K562 (cell line): Measurements from ENCODE around the gene EIF1. TPM values are rescaled to one million over a fixed set of nuclear protein-coding genes. Genes with fewer than 3 reads are reported as not detected.
A peak's percentile ranks its signal among the peaks of the same experiment; 100 is the strongest.

Experiments
- ELF1 ChIP-seq: fragments of 200-800 bp; sonication (Bioruptor generic); IDR thresholded peaks from 2 replicates; pipeline ENCODE4 v1.6.1; 2016; ENCODE audit warnings: missing genetic modification characterization, missing compliant biosample characterization
- GABPB2 ChIP-seq: fragments of 250-450 bp; sonication (Bioruptor Pico); conservative IDR thresholded peaks from 2 replicates; pipeline ENCODE4 v1.5.1; 2021; ENCODE audit warnings: mild to moderate bottlenecking
- HNRNPL ChIP-seq: fragments of 200-400 bp; formaldehyde crosslinking; IDR thresholded peaks from 2 replicates; pipeline ENCODE4 v1.6.1; 2017; ENCODE audit warnings: low read depth, mild to moderate bottlenecking, low read length
- ILF3 ChIP-seq: fragments of 450-650 bp; IDR thresholded peaks from 2 replicates; pipeline ENCODE4 v1.6.1; 2018; ENCODE audit warnings: antibody characterized with exemption, mild to moderate bottlenecking, moderate library complexity, borderline replicate concordance
- JUNB ChIP-seq: fragments of 450-650 bp; formaldehyde crosslinking; conservative IDR thresholded peaks from 2 replicates; pipeline ENCODE4 v1.4.0; 2020; ENCODE audit warnings: mild to moderate bottlenecking
- KLF6 ChIP-seq: fragments of 250-450 bp; sonication (Bioruptor Pico); IDR thresholded peaks from 2 replicates; pipeline ENCODE4 v1.4.0; 2020; ENCODE audit warnings: mild to moderate bottlenecking, moderate library complexity, borderline replicate concordance
- MLLT1 ChIP-seq, 2 experiments: fragments of 450-650 bp; IDR thresholded peaks; 2 replicates each; pipeline ENCODE4 v1.6.1; 2016
- SRF ChIP-seq, 2 experiments: fragments of 250-450, 450-650 bp in 1 of 2; sonication (Bioruptor Pico) in 1 of 2; sonication (generic) in 1 of 2; formaldehyde crosslinking; IDR thresholded peaks; 2 replicates each; pipeline versions ENCODE4 v1.5.0 to v1.5.1; 2020 to 2022; ENCODE audit warnings: mild to moderate bottlenecking in 1 of 2, missing genetic modification reagents in 1 of 2
- SRSF7 ChIP-seq: fragments of 200-400 bp; formaldehyde crosslinking; optimal IDR thresholded peaks from 2 replicates; pipeline ENCODE3; 2017; ENCODE audit warnings: mild to moderate bottlenecking, low read depth, low read length
- TFAP4 ChIP-seq: sonication (generic); formaldehyde crosslinking; IDR thresholded peaks from 2 replicates; pipeline ENCODE4 v1.8.0; 2022; ENCODE audit warnings: missing genetic modification reagents, mild to moderate bottlenecking, moderate library complexity, borderline replicate concordance
- THRAP3 ChIP-seq: fragments of 450-650 bp; IDR thresholded peaks from 2 replicates; pipeline ENCODE4 v1.6.1; 2016; ENCODE audit warnings: mild to moderate bottlenecking, inconsistent platforms, borderline replicate concordance
- ZFP91 ChIP-seq: sonication (generic); formaldehyde crosslinking; IDR thresholded peaks from 2 replicates; pipeline ENCODE4 v1.8.0; 2022; ENCODE audit warnings: mild to moderate bottlenecking, missing genetic modification reagents
- ZKSCAN3 ChIP-seq: fragments of 250-450 bp; sonication (Bioruptor Pico); IDR thresholded peaks from 2 replicates; pipeline ENCODE4 v1.4.0; 2020
- ZNF280B ChIP-seq: fragments of 250-450 bp; sonication (Bioruptor Pico); IDR thresholded peaks from 2 replicates; pipeline ENCODE4 v1.5.1; 2021; ENCODE audit warnings: mild to moderate bottlenecking
- polyA plus RNA-seq, 8 experiments: library from polyadenylated mRNA; depleted of rRNA in 4 of 8; stranded (reverse) in 5 of 8; unstranded in 3 of 8; fragments of >200 nt; fragmentation: Nextera tagmentation in 2 of 8; fragmentation: Illumina TruSeq in 1 of 8; extraction: Ambion mirVana in 2 of 8; extraction: Trizol in 1 of 8; gene quantifications; 2 replicates each; pipeline versions ENCODE4 v1.2.1 to v1.2.3, GENCODE V29; 2011 to 2014; ENCODE audit warnings: inconsistent platforms in 1 of 8, missing spikeins in 1 of 8
- total RNA-seq, 7 experiments: library from RNA; depleted of rRNA in 6 of 7; stranded (reverse); fragments of >200 nt in 6 of 7; fragmentation: Illumina TruSeq in 2 of 7; extraction: Trizol in 2 of 7; gene quantifications; 2 replicates each; pipeline versions ENCODE4 v1.2.1 to v1.2.3, GENCODE V29; 2011 to 2021; ENCODE audit warnings: low replicate concordance in 1 of 7

The EIF1 gene
- total and polyA plus RNA-seq, 9 of the 15 experiments (the other 6 are each of a cell fraction or from before 2014, with no cell fraction given), result 67.0 to 1,204 (median 320) TPM

- TF ChIP-seq ELF1 (tag), result 0 out of 2 replicates have a peak, but pooled peaks have one; percentile 3
- TF ChIP-seq GABPB2 (CRISPR knock-in tag), result no peak
- no peak for TF ChIP-seq ZKSCAN3 (CRISPR knock-in tag)
- TF ChIP-seq TFAP4, result peak; percentile 3; the same call in 1 of the 2 replicates
- TF ChIP-seq JUNB (CRISPR knock-in tag), result no peak
- TF ChIP-seq ILF3, result no peak; the same call in 1 of the 2 replicates
- TF ChIP-seq HNRNPL, result no peak; the same call in 1 of the 2 replicates
- TF ChIP-seq SRSF7, result no peak
- peak; percentile 74; the same call in 1 of the 2 replicates for TF ChIP-seq THRAP3
- no peak for TF ChIP-seq ZFP91 (CRISPR knock-in tag)
- no peak; the same call in 1 of the 2 replicates for TF ChIP-seq KLF6 (CRISPR knock-in tag)
- TF ChIP-seq ZNF280B (CRISPR knock-in tag), result no peak
- peak in 1 of 2 experiments; percentile 73; a peak in 3 of 4 replicates for TF ChIP-seq MLLT1 (IDR thresholded peaks at IDR 0.05)
- peak in 1 of 2 experiments; percentile 78; a peak in 2 of 4 replicates for TF ChIP-seq SRF (CRISPR knock-in tag; IDR thresholded peaks at IDR 0.05)
Observed at GRCh38 chr17:41689497-41690299, 1.0 kb downstream of the EIF1 start (continued).
